ENCODE results near the gene PRDM16. TPM values are rescaled to one million over a fixed set of nuclear protein-coding genes. Genes with fewer than 3 reads are reported as not detected.
A peak's percentile ranks its signal among the peaks of the same experiment; 100 is the strongest.

The PRDM16 gene
- polyA plus RNA-seq, 2 of the 4 experiments (the other 2 are of a cell fraction), result 0.03 to 0.35 TPM

GRCh38 chr1:3067671-3068563, 1.1 kb upstream of the PRDM16 start:
- H3K4me1 ChIP-seq, result no peaks in the 10 kb centered on the region
- no peak for DNase-seq (ENCODE audit: low read depth in 1 of 2, low spot score in 1 of 2)
- H3K4me2 ChIP-seq, result peak overlapping the region; percentile 95
- peak overlapping the region in 1 of 2 experiments; percentile 84; a peak in 1 of 6 replicates for H3K27ac ChIP-seq
- POLR2A ChIA-PET, result no interaction called here
- peak overlapping the region; percentile 79 for H3K4me3 ChIP-seq
- CTCF ChIA-PET, result interaction anchor here (0.6 to 1.0 kb wide), 3 partner anchors 30 to 357 kb away, joined by 3 read pairs; no protein-coding TSS in a partner anchor
- no peak for ATAC-seq
- TF ChIP-seq HES2 (IDR thresholded peaks at IDR 0.05) (no peak), BCL3 (IDR thresholded peaks at IDR 0.05) (no peak), REST (IDR thresholded peaks at IDR 0.05) (no peak), SMC3 (IDR thresholded peaks at IDR 0.05) (no peak), RAD21 (conservative IDR thresholded peaks at IDR 0.05 in 1 of 2, IDR thresholded peaks at IDR 0.05 in 1 of 2) (no peak), EHF (CRISPR knock-in tag; IDR thresholded peaks at IDR 0.05) (no peak), GATA3 (IDR thresholded peaks at IDR 0.05; ENCODE audit: borderline replicate concordance) (no peak)
- H3K9me3 ChIP-seq, result no peaks in the 10 kb centered on the region
- 27% methylated on average over 15 of the region's 97 CpGs for WGBS (ENCODE audit: missing lambda C conversion rate)
- FAIRE-seq, result no peak

GRCh38 chr1:3069491-3070308, 697 bp downstream of the PRDM16 start:
- peak; percentile 37 to 57 for DNase-seq (ENCODE audit: low read depth in 1 of 2, low spot score in 1 of 2)
- Histone ChIP-seq H3K9me3 (no peaks in the 10 kb centered on the region), H3K4me1 (no peaks in the 10 kb centered on the region), H3K27ac (peak overlapping the region; percentile 64 to 84; a peak in 5 of 6 replicates), H3K4me3 (peak overlapping the region; percentile 79), H3K4me2 (peak overlapping the region; percentile 95)
- FAIRE-seq, result no peak
- TF ChIP-seq JUN (IDR thresholded peaks at IDR 0.05) (0 out of 5 replicates have a peak, but pooled peaks of 1 of the 2 experiments have one; percentile 18), CTCF (IDR thresholded peaks at IDR 0.05) (peak; percentile 52), HDAC2 (IDR thresholded peaks at IDR 0.05) (no peak), MYC (IDR thresholded peaks at IDR 0.05; ENCODE audit: borderline replicate concordance, low read length) (no peak), SMC3 (IDR thresholded peaks at IDR 0.05) (peak; percentile 33; the same call in 2 of the 3 replicates), RAD21 (conservative IDR thresholded peaks at IDR 0.05 in 1 of 2, IDR thresholded peaks at IDR 0.05 in 1 of 2) (peak; percentile 48 to 61)
- ATAC-seq, result peak; percentile 58 to 76
- WGBS (ENCODE audit: missing lambda C conversion rate), result 1% methylated on average over 8 of the region's 91 CpGs
- CTCF ChIA-PET, result no interaction called here
- POLR2A ChIA-PET, result no interaction called here

GRCh38 chr1:3070309-3070643, 1.3 kb downstream of the PRDM16 start:
- Histone ChIP-seq H3K27ac (peak overlapping the region; percentile 64 to 84; a peak in 5 of 6 replicates), H3K4me2 (peak overlapping the region; percentile 95), H3K9me3 (no peaks in the 10 kb centered on the region), H3K4me1 (no peaks in the 10 kb centered on the region), H3K4me3 (peak overlapping the region; percentile 79)
- FAIRE-seq (no peak), ATAC-seq (peak in 1 of 2 experiments; percentile 28; a peak in 1 of 6 replicates), DNase-seq (ENCODE audit: low read depth in 1 of 2, low spot score in 1 of 2) (no peak)
- no peak for TF ChIP-seq HOXB13 (CRISPR knock-in tag; IDR thresholded peaks at IDR 0.05; ENCODE audit: low read depth)
- no peak for TF ChIP-seq REST (IDR thresholded peaks at IDR 0.05)
- TF ChIP-seq MAX (IDR thresholded peaks at IDR 0.05), result no peak
- TF ChIP-seq ESRRA (IDR thresholded peaks at IDR 0.05; ENCODE audit: borderline replicate concordance, low read length), result no peak
- no peak for TF ChIP-seq NPAS2 (CRISPR knock-in tag; IDR thresholded peaks at IDR 0.05; ENCODE audit: borderline replicate concordance)
- ChIA-PET POLR2A (no interaction called here), CTCF (no interaction called here)
- no CpG with 5 or more reads among the region's 57 CpGs for WGBS (ENCODE audit: missing lambda C conversion rate)

Measured in A549 (cell line).